Measurements from ENCODE around the gene TEX11.
A peak's percentile ranks its signal among the peaks of the same experiment; 100 is the strongest.
"Not testable (repeated sequence)": the region's sequence is repeated elsewhere in the genome, so short reads cannot be mapped to it uniquely, and the experiment has no call there.

The TEX11 gene

DNA sequence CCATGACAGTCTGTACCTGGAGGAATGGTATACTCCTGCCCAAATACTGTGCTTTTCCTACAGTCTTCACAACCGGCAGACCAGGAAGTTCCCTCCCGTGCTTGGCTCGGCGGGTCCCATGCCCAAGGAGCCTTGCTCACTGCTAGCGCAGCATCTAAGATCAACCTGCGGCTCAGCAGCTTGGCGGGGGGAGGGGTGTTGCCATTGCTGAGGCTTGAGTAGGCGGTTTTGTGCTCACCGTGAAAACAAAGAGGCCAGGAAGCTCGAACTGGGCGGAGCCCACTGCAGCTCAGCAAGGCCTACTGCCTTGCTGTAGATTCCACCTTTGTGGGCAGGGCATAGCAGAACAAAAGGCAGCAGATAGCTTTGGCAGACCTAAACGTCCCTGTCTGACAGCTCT lies 152.7 kb downstream of the TEX11 start:
- DNase-seq, result peak in 4 of 5 donors; percentile 19 to 72 (median 25)

DNA sequence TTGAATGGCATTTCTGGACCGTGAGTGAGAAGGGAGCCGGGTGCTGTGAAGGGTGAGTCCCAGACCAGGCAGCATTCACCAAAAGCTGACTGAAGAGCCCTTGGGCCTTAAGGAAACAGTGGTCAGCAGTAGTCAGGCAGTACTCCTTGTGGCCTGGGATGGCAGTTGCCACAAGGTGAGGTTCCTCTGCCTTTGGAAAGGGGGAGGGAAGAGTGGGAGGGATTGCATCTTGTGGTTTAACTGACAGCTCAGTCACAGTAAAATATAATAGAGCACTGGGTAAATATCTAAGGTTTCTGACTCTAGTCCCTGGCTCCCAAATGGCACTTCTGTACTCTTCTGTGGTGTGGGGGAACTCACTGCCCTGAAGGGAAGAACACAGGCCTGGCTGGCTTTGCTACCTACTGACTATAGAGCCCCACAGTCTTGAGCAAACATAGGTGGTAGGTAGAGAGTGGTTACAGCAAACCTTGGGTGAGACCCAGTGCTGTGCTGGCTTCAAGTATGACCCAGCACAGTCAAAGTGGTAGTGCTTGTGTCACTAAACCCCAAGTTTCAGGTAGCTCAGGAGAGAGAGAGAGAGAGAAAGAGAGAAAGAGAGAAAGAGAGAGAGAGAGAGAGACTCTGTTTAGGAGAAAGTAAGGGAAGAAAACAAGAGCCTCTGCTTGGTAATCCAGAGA lies 154.2 kb downstream of the TEX11 start:
- peak in 1 of 5 donors; percentile 47 for DNase-seq

DNA sequence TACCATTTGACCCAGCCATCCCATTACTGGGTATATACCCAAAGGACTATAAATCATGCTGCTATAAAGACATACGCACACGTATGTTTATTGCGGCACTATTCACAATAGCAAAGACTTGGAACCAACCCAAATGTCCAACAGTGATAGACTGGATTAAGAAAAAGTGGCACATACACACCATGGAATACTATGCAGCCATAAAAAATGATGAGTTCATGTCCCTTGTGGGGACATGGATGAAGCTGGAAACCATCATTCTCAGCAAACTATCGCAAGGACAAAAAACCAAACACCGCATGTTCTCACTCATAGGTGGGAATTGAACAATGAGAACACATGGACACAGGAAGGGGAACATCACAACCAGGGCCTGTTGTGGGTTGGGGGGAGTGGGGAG lies 174.7 kb downstream of the TEX11 start:
- not testable (repeated sequence) for DNase-seq

DNA sequence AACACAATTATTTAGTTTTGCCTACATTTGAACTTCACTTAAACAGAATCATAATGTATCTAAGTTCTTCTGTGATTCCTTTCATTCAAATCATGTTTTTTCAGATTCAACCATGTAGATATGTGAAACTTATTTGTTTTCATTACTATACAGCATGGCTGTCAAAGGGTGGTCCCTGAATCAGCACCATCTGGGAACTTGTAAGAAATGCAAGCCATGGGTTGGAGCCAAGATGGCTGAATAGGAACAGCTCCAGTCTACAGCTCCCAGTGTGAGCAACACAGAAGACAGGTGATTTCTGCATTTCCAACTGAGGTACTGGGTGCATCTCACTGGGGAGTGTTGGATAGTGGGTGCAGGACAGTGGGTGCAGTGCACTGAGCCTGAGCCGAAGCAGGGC lies 180.6 kb downstream of the TEX11 start:
- DNase-seq, result not testable (repeated sequence)

DNA sequence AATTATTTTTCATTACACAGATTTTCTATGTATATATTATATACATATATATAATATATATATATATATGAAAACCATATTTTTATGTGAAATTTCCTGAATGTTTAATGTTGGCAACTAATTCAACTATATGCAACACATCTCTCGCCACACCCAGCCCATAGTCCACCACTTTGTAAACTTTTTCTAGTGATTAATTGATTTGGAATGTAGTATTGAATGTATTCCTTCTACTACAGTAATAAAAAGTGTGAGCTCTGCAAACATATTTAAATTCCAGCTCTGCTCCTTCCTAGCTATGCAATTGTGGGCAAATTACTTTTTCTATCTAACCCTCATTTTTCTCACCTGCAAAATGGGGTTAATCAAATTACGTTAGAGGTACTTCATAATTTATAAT lies 187.8 kb downstream of the TEX11 start:
- DNase-seq, result no peak

DNA sequence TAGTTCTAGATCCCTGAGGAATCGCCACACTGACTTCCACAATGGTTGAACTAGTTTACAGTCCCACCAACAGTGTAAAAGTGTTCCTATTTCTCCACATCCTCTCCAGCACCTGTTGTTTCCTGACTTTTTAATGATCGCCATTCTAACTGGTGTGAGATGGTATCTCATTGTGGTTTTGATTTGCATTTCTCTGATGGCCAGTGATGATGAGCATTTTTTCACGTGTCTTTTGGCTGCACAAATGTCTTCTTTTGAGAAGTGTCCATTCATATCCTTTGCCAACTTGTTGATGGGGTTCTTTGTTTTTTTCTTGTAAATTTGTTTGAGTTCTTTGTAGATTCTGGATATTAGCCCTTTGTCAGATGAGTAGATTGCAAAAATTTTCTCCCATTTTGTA lies 197.2 kb downstream of the TEX11 start:
- DNase-seq, result not testable (repeated sequence)

DNA sequence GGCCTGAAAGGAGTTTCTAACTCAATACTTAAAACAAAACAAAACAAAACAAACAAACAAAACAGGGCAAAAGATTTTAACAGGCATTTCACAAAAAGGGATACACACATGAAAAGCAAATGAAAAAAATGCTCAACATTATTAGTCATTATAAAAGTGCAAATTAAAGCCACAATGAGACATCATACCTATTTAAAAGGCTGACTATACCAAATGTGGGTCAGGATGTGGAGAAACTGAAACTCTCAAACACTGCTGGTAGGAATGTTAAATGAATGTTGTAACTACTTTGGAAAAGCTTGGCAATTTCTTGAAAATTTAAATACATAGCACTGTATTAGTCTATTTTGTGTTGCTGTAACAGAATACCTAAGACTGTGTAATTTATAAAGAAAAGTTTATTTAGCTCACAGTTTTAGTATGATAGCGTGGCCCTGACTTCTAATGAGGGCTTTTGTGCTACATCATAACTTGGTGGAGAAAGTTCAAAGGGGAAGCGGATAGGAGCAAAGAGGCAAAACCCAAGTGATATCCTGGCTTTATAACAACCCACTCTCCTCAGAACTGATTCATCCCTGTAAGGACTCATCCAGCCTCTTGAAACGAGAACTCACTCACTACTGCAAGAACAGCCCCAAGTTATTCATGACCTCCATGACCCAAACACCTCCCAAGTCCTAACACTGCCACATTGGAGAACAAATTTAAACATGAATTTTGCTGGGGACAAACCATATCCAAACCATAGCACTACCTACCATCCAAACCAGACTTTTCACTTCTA lies 214.0 kb downstream of the TEX11 start:
- no peak for DNase-seq

DNA sequence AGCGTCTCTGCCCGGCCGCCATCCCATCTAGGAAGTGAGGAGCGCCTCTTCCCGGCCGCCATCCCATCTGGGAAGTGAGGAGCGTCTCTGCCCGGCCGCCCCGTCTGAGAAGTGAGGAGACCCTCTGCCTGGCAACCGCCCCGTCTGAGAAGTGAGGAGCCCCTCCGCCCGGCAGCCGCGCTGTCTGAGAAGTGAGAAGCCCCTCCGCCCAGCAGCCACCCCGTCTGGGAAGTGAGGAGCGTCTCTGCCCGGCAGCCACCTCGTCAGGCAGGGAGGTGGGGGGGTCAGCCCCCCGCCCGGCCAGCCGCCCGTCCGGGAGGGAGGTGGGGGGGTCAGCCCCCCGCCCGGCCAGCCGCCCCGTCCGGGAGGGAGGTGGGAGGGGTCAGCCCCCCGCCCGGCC lies 229.1 kb downstream of the TEX11 start:
- DNase-seq, result not testable (repeated sequence)

DNA sequence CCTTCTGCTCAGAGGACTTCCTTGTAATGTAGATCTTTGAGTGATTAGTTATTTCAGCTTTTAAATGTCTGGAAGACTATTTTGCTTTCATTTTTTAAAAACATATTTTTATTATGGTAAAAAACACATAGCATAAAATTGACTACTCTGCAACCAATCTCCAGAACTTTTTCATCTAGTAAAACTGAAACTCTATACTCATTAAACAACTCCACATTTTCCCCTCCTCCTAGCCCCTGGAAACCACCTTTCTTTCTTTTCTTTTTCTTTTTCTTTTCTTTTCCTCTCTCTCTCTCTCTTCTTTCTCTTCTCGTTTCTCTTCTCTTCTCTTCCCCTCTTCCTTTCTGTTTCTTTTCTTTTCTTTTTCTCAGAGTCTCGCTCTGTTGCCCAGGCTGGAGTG lies 233.2 kb downstream of the TEX11 start:
- DNase-seq, result peak in 1 of 5 donors; percentile 26

DNA sequence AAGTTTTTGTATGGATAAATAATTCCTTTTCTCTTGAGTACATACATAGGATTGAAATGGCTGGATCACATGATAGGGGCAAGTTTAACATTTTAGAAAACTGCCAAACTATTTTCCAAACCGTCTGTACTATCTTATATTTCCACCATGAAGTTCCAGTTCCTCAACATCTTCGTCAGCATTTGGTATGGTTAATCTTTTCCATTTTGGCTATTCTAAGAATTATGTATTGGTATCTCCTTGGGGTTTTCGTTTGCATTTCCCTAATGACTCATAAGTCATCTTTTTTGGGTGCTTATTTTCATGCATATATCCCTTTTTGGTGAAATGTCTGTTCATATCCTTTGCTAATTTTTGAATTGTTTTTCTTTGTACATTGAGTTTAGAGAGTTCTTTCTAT lies 236.2 kb downstream of the TEX11 start:
- DNase-seq, result peak in 1 of 5 donors; percentile 23

DNA sequence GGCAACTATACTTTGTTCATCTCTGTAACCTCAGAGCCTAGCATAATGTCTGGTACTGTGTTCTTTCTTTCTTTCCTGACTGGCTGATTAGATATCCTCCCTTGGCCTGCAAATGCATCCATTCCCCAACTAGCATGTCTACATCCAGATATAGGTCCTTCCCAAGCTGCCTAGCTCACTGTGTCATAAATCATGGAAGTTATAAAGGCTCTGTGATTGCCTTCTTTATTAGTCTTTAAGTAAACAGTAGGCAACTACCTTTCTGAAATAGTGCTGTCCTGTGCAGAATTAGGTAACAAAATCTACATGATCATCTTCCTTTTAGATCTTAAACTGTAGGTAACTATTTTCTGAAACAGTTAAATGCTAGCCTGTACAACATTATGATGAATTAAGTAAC lies 239.4 kb downstream of the TEX11 start:
- DNase-seq, result no peak

DNA sequence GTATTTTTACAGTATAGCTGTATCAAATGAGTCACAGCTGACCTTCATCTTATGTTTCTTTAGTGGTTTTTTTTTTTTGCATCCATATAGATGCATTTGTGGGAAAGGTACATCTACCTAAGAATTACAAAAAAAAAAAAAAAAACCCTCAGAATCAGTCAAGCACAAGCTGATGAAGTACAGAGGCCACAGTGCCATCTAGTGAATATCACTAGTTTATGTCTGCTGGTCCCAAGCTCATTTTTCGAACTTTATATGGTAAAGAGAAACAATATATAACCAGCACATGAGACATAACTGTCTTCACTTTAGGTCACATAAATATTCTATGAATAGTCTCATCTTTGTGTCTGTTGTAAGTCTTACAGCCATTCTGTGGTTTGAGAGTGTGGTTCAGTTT lies 243.8 kb downstream of the TEX11 start:
- DNase-seq, result peak in 1 of 5 donors; percentile 43

DNA sequence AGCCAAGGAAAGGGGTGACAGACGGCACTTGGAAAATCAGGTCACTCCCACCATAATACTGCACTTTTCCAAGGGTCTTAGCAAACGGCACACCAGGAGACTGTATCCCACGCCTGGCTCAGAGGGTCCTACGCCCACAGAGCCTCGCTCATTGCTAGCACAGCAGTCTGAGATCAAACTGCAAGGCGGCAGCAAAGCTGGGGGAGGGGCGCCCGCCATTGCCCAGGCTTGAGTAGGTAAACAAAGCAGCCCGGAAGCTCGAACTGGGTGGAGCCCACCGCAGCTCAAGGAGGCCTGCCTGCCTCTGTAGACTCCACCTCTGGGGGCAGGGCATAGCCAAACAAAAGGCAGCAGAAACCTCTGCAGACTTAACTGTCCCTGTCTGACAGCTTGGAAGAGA lies 247.4 kb downstream of the TEX11 start:
- not testable (repeated sequence) for DNase-seq

DNA sequence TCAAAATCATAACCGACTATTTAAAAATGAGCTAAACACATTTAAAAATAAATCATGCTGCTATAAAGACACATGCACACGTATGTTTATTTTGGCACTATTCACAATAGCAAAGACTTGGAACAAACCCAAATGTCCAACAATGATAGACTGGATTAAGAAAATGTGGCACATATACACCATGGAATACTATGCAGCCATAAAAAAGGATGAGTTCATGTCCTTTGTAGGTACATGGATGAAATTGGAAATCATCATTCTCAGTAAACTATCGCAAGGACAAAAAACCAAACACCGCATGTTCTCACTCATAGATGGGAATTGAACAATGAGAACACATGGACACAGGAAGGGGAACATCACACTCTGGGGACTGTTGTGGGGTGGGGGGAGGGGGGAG lies 251.0 kb downstream of the TEX11 start:
- not testable (repeated sequence) for DNase-seq

DNA sequence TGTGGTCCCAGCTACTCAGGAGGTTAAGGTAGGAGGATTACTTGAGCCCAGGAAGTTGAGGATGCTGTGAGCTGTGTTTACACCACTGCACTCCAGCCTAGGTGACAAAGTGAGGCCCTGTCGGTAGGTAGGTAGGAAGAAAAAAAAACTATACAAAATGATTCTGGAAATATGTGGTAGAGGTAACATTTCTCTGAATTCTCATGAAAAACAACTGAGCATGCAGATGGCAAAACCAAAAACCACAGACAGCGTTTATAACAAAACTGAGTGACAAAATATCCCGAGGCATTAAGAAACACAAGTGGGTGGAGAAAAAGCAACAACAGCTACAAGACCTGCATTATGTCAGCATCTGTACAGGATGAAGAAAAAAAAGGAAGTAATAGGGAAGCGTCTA lies 252.2 kb downstream of the TEX11 start:
- peak in 1 of 5 donors; percentile 44 for DNase-seq

DNA sequence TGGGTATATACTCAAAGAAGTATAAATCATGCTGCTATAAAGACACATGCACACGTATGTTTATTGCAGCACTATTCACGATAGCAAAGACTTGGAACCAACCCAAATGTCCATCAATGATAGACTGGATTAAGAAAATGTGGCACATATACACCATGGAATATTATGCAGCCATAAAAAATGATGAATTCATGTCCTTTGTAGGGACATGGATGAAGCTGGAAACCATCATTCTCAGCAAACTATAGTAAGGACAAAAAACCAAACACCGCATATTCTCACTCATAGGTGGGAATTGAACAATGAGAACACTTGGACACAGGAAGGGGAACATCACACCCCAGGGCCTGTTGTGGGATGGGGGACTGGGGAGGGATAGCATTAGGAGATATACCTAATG lies 260.6 kb downstream of the TEX11 start:
- DNase-seq, result not testable (repeated sequence)

DNA sequence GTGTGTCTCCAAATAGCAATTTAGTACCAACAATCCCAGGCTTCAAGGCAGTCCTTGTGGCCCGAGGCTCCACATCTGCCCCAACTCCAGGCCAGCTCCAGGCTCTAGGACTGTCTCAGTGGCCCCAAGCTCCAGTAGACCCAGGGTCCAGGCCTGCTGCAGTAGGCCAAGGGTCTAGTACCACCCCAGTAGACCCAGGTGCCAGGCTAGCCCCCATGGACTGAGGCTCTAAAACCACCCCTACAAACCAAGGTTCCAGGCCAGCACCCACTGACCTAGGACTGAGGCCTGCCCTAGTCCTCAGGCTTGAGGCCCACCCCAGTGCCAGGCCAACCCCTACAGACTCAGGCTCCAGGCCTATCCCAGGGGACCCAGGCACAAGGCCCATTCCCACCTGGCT lies 272.3 kb downstream of the TEX11 start:
- DNase-seq, result no peak

DNA sequence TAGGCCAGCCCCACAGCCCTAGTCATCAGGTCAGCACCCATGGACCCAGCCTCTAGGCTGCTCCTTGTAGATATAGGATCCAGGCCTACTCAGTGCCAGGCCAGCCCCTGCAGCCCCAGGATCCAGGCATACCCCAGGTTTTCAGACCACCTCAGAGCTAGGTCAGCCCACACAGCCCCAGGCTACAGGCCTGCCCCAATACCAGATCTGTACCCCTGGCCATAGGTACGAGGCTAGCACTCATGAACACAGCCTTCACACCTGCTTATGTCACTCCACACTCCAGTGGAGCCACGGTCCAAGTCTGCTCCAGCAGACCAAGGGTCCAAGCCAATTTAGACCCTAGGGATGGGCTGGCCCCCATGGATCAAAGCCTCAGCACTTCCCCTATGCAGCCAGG lies 272.8 kb downstream of the TEX11 start:
- no peak for DNase-seq

DNA sequence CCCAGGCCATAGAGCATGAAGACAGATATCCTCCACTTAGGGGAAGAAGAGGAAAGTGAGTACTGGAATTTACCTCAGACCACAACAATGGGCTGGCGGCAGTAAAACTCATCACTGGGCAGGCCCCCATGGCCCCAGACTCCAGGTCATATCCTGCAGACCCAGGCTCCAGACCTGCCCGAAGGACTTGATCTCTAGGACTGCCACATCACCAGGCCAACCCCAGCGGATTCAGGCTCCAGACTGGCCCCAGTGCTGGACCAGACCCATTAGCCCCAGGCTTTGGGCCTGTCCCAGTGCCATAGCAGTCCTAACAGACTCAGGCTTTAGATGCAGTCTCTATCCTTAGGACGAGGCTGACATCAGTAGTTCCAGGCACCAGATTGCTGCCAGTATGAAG lies 273.3 kb downstream of the TEX11 start:
- no peak for DNase-seq

DNA sequence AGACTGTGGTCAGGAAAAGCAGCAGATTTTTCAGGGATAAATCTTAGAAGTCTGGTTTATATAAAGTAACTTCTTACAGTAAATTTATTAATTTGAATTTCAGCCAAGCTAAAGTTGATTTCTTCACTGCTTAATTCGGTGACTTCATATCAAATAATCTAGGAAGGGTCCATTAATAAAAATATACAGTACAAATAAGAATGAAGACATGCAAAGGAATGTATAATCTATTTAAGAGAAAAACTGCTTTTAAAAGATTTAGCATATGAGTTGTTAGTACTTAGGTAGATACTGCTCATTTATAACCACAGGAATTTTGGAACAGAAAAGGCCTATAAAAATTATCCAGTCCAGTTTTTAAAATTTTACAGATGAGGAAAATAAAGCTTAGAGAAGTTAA lies 286.8 kb downstream of the TEX11 start:
- no peak for DNase-seq

DNA sequence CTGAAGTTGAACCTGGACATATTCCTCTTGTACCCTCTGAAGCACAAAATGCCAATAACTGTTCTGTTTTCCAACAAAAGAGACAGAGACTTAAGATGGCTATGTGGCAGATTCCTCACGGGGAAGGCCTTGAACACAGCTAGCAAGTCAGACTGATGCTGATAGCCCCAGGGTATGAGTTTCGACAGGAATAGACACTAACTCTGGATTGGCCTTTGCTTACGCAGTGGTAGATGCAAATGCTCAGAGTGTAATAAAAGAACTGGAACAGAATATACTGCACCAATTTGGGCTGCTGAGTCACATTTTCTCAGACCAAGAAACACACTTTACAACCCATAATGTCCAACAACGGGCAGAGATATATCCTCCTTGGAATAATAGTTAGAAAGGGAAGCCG lies 290.0 kb downstream of the TEX11 start:
- no peak for DNase-seq

DNA sequence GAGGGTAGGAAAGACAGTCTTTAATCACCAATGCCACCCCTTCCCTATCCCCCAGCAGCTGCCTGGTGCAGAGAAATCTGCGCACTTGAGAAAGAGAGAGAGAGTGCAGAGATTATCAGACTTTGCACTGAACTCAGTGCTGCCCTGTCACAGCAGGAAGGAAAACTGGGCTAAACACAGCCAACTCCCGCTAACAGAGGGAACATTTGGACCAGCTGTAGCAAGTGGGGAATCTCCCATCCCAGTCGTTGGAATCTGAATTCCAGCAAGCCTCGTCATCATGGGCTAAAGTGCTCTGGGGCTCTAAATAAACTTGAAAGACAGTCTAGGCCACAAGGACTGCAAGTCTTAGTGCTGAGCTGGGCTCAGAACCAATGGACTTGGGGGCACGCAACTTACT lies 295.2 kb downstream of the TEX11 start:
- no peak for DNase-seq

DNA sequence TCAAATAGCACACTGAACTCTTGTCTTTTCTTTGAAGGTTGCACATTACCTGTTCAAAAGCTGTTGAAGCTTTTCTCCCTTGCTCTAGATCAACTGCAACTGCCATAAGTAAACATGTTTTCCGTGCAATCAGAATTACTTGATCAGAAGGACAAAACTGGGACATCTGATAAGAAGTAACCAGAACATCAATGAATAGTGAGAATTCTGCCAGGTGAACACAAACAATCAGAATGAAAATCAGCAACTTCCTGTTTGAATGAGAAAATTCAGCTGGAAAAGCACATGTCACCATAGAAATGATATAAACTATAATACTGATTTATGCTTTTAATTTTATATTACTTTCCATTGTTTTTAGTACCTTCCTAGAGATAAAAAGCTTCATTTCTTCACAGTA lies 303.2 kb downstream of the TEX11 start:
- DNase-seq, result no peak

DNA sequence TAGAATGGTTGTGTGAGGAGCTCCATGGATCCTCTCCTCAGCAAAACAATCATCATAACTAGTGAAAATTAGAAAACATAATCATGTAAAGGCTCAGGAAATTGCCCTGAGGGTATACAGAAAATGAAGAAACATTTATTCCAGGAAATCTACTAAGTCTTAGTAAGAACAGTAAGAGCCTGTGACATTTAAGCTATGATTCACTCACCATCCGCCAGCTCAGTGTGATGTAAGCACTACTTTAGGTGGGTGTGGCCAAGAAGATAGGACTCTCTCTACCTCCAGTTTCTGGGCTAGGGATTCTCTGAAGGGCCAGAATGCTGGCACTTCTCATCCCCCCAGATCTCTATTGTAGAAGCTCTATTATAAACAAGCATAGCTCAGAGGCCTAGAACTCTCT lies 316.4 kb downstream of the TEX11 start:
- peak in 1 of 5 donors; percentile 83 for DNase-seq
